Calu3 (cell line): Measurements from ENCODE around the gene PPM1G. TPM values are rescaled to one million over a fixed set of nuclear protein-coding genes. Genes with fewer than 3 reads are reported as not detected.
"Not testable (repeated sequence)": the region's sequence is repeated elsewhere in the genome, so short reads cannot be mapped to it uniquely, and the experiment has no call there.

Source experiments
- BruUV-seq: library from RNA; stranded (reverse); fragments of 400-500 nt; replicated peaks from 2 replicates; lab custom pipeline; 2021; lab: Mats Ljungman, UMichigan
- CTCF ChIA-PET: fragments of 300-600 bp; sonication (Branson Sonifier 250); formaldehyde crosslinking; loops from one replicate; lab custom pipeline; 2022; ENCODE audit warnings: antibody characterized with exemption; lab: Charles Lee
- DNase-seq: peaks from one replicate; pipeline ENCODE4 v3.0.0; 2022
- H3K27ac Mint-ChIP-seq: one replicate; pipeline ENCODE4 v1.8.0; 2022; ENCODE audit warnings: mixed read lengths; ENCODE audit not compliant: unreplicated experiment
- H3K27me3 Mint-ChIP-seq: one replicate; pipeline ENCODE4 v1.8.0; 2022; ENCODE audit warnings: mixed read lengths; ENCODE audit not compliant: unreplicated experiment
- H3K36me3 Mint-ChIP-seq: one replicate; pipeline ENCODE4 v1.8.0; 2022; ENCODE audit warnings: mild to moderate bottlenecking, moderate library complexity, mixed read lengths; ENCODE audit not compliant: insufficient read depth, unreplicated experiment
- H3K4me1 Mint-ChIP-seq: one replicate; pipeline ENCODE4 v1.8.0; 2022; ENCODE audit warnings: mild to moderate bottlenecking, low read depth, mixed read lengths; ENCODE audit not compliant: unreplicated experiment
- H3K4me3 Mint-ChIP-seq: one replicate; pipeline ENCODE4 v1.8.0; 2022; ENCODE audit warnings: mild to moderate bottlenecking, low read depth, moderate library complexity, mixed read lengths; ENCODE audit not compliant: unreplicated experiment
- H3K9me3 Mint-ChIP-seq: one replicate; pipeline ENCODE4 v1.8.0; 2022; ENCODE audit warnings: low read depth, mixed read lengths; ENCODE audit not compliant: unreplicated experiment
- intact Hi-C: fragments of 100-400 bp; cut with micrococcal nuclease; formaldehyde crosslinking; loops from one replicate; pipeline ENCODE4 v1.10.0; 2022; ENCODE audit not compliant: unreplicated experiment
- total RNA-seq: library from RNA; stranded (reverse); gene quantifications from 2 replicates; pipeline ENCODE4 v1.2.3, GENCODE V29; 2022
- TF ChIP-seq, protein P1 (sequence below): fragments of 200-600 bp; IDR thresholded peaks from one replicate; pipeline ENCODE4 v1.8.0; 2022; ENCODE audit warnings: antibody characterized with exemption; ENCODE audit not compliant: unreplicated experiment

Gene PPM1G
- total RNA-seq, 1 experiment from 2014 or later, result 118 TPM

DNA sequence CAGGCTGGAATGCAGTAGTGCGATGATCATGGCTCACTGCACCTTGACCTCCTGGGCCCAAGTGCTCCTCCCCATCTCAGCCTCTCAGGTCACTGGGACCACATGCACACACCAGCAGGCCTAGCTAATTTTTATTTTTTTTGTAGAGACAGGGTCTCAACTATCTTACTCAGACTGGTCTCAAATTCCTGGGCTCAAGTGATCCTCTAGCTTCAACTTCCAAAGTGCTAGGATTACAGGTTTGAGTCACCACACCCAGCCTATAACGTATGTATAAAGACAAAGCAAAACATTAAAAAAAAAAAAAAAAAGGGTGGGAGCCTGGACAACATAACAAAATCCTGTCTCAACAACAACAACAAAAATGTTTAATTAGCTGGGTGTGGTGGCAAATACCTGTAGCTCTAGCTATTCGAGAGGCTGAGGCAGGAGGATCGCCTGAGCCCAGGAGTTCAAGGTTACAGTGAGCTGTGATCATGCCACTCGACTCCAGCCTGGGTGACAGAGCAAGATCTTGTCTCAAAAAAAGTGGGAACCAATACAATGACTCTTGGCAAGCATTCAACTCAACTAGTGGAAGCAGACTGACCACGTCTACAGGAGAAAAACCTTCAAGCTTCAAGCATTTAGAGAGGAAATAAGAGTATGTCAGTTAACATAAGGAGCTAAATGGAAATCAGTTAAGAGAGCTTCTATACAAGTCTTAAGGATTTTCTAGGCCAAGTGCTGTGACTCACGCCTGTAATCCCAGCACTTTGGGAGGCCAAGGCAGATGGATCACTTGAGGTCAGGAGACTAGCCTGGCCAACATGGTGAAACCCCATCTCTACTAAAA is 55.4 kb downstream of the PPM1G start:
- Mint-ChIP-seq H3K4me1 (peaks cover 32% of the 10 kb centered on the region), H3K27me3 (no peaks in the 10 kb centered on the region), H3K9me3 (peaks cover 2% of the 10 kb centered on the region), H3K27ac (no peak overlapping the region), H3K4me3 (no peak overlapping the region), H3K36me3 (peaks cover 47% of the 10 kb centered on the region)
- intact Hi-C loops, result no loop called here
- CTCF ChIA-PET, result interaction anchor here (0.6 to 0.7 kb wide), 2 partner anchors 195 to 233 kb away, joined by 3 read pairs; no protein-coding TSS in a partner anchor
- DNase-seq, result no peak
- TF ChIP-seq, protein P1, sequence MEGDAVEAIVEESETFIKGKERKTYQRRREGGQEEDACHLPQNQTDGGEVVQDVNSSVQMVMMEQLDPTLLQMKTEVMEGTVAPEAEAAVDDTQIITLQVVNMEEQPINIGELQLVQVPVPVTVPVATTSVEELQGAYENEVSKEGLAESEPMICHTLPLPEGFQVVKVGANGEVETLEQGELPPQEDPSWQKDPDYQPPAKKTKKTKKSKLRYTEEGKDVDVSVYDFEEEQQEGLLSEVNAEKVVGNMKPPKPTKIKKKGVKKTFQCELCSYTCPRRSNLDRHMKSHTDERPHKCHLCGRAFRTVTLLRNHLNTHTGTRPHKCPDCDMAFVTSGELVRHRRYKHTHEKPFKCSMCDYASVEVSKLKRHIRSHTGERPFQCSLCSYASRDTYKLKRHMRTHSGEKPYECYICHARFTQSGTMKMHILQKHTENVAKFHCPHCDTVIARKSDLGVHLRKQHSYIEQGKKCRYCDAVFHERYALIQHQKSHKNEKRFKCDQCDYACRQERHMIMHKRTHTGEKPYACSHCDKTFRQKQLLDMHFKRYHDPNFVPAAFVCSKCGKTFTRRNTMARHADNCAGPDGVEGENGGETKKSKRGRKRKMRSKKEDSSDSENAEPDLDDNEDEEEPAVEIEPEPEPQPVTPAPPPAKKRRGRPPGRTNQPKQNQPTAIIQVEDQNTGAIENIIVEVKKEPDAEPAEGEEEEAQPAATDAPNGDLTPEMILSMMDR, result no peak
- no TSS peak for BruUV-seq

- peaks cover 26% of the 10 kb centered on the region for H3K4me1 Mint-ChIP-seq
- BruUV-seq, CTCF ChIA-PET, H3K9me3 Mint-ChIP-seq, intact Hi-C loops, H3K27me3 Mint-ChIP-seq, H3K4me3 Mint-ChIP-seq, H3K27ac Mint-ChIP-seq, DNase-seq: not testable (repeated sequence)
- peaks cover 43% of the 10 kb centered on the region for H3K36me3 Mint-ChIP-seq
These were observed 56.0 kb downstream of the PPM1G start for GRCh38 chr2:27353386-27353761.

DNA sequence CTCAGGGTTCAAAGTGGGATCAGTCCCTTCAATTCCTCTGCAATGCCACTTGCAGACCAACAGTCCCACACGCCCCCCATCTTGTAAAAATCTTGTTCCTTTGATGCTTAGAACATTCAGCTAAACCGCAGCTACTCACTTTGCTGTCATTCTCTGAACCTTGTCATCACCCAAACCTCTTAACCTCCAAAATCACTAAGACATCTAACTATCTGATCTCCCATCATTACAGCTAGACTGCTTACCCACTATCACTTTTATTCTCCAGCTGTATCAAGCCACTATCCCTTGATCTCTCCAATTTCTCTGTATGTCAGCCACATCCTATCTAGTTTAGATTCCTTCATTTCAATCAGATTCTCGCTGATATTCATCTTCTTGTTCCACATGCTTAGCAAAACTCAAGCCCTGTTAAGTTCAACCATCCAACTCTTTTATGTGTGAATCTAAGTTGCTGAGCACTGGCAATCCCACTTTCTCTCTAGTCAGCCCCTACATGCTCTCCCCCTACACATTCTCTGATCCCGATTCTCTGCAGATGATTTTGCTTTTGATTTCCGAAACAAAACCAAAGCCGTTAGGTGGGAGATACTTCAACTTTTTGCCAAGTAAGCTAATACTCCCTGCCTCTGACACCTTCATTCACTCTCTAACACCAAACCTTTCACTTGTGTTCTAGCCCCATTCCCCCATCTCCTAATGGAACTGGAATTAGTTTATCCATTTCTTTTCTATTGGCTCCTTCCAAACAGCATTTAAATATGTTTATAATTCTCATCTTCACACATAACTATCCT is 57.4 kb downstream of the PPM1G start:
- Mint-ChIP-seq H3K4me3 (no peak overlapping the region), H3K27me3 (no peaks in the 10 kb centered on the region), H3K9me3 (no peaks in the 10 kb centered on the region), H3K4me1 (peaks cover 22% of the 10 kb centered on the region), H3K36me3 (peaks cover 29% of the 10 kb centered on the region), H3K27ac (no peak overlapping the region)
- BruUV-seq, result no TSS peak
- TF ChIP-seq, protein P1, result no peak
- DNase-seq, result no peak
- intact Hi-C loops, result no loop called here
- CTCF ChIA-PET, result no interaction called here

- no TSS peak for BruUV-seq
These were observed 59.2 kb downstream of the PPM1G start for GRCh38 chr2:27350106-27350693.

More at GRCh38 chr2:27350106-27350693, 59.2 kb downstream of the PPM1G start:
- DNase-seq, result no peak
- no peaks in the 10 kb centered on the region for H3K9me3 Mint-ChIP-seq
- CTCF ChIA-PET, result interaction anchor here (0.7 kb wide), 1 partner anchor 120 kb away, joined by 4 read pairs; no protein-coding TSS in a partner anchor
- peaks cover 22% of the 10 kb centered on the region for H3K4me1 Mint-ChIP-seq
- peaks cover 17% of the 10 kb centered on the region for H3K36me3 Mint-ChIP-seq
- intact Hi-C loops, result no loop called here
- H3K4me3 Mint-ChIP-seq, result no peak overlapping the region
- no peaks in the 10 kb centered on the region for H3K27me3 Mint-ChIP-seq
- no peak overlapping the region for H3K27ac Mint-ChIP-seq
- TF ChIP-seq, protein P1, result no peak
